HL-60 (cell line): Measurements from ENCODE around the gene TOGARAM1.

Source experiments
- GABPA ChIP-seq: IDR thresholded peaks from 2 replicates; pipeline ENCODE4 v1.6.1; 2012; ENCODE audit warnings: low read depth
- POLR2AphosphoS5 ChIP-seq: IDR thresholded peaks from 2 replicates; pipeline ENCODE4 v1.6.1; 2012; ENCODE audit warnings: low read depth
- SPI1 ChIP-seq: IDR thresholded peaks from 2 replicates; pipeline ENCODE4 v1.6.1; 2012; ENCODE audit warnings: low read depth, mild to moderate bottlenecking, borderline replicate concordance
- TF ChIP-seq, protein P1 (sequence below): IDR thresholded peaks from one replicate; pipeline ENCODE4 v1.5.1; 2011; ENCODE audit warnings: low read length, control low read depth, inconsistent platforms; ENCODE audit not compliant: insufficient read depth
- TF ChIP-seq, protein P2 (sequence below): IDR thresholded peaks from 2 replicates; pipeline ENCODE4 v1.6.1; 2012; ENCODE audit warnings: low read depth; ENCODE audit not compliant: insufficient replicate concordance

DNA sequence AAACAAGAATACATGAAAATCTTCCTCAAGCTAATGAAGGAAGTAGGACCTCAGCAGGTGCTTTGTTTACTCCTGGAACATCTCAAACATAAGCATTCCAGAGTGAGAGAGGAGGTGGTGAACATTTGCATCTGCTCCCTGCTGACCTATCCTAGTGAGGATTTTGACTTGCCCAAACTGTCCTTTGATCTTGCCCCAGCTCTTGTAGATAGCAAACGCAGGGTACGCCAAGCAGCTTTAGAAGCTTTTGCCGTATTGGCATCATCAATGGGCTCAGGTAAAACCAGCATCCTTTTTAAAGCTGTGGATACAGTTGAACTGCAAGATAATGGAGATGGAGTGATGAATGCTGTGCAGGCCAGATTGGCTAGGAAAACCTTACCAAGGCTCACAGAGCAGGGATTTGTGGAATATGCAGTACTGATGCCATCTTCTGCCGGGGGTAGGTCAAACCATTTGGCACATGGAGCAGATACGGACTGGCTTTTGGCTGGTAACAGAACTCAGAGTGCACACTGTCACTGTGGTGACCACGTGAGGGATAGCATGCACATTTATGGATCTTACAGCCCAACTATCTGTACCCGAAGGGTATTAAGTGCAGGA, 1.9 kb downstream of the TOGARAM1 start:
- no peak for TF ChIP-seq POLR2AphosphoS5
- TF ChIP-seq, protein P1, sequence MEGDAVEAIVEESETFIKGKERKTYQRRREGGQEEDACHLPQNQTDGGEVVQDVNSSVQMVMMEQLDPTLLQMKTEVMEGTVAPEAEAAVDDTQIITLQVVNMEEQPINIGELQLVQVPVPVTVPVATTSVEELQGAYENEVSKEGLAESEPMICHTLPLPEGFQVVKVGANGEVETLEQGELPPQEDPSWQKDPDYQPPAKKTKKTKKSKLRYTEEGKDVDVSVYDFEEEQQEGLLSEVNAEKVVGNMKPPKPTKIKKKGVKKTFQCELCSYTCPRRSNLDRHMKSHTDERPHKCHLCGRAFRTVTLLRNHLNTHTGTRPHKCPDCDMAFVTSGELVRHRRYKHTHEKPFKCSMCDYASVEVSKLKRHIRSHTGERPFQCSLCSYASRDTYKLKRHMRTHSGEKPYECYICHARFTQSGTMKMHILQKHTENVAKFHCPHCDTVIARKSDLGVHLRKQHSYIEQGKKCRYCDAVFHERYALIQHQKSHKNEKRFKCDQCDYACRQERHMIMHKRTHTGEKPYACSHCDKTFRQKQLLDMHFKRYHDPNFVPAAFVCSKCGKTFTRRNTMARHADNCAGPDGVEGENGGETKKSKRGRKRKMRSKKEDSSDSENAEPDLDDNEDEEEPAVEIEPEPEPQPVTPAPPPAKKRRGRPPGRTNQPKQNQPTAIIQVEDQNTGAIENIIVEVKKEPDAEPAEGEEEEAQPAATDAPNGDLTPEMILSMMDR, result no peak
- no peak for TF ChIP-seq SPI1
- TF ChIP-seq, protein P2, sequence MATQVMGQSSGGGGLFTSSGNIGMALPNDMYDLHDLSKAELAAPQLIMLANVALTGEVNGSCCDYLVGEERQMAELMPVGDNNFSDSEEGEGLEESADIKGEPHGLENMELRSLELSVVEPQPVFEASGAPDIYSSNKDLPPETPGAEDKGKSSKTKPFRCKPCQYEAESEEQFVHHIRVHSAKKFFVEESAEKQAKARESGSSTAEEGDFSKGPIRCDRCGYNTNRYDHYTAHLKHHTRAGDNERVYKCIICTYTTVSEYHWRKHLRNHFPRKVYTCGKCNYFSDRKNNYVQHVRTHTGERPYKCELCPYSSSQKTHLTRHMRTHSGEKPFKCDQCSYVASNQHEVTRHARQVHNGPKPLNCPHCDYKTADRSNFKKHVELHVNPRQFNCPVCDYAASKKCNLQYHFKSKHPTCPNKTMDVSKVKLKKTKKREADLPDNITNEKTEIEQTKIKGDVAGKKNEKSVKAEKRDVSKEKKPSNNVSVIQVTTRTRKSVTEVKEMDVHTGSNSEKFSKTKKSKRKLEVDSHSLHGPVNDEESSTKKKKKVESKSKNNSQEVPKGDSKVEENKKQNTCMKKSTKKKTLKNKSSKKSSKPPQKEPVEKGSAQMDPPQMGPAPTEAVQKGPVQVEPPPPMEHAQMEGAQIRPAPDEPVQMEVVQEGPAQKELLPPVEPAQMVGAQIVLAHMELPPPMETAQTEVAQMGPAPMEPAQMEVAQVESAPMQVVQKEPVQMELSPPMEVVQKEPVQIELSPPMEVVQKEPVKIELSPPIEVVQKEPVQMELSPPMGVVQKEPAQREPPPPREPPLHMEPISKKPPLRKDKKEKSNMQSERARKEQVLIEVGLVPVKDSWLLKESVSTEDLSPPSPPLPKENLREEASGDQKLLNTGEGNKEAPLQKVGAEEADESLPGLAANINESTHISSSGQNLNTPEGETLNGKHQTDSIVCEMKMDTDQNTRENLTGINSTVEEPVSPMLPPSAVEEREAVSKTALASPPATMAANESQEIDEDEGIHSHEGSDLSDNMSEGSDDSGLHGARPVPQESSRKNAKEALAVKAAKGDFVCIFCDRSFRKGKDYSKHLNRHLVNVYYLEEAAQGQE, result no peak
- no peak for TF ChIP-seq GABPA
